Lung (tissue), 12 donors: ENCODE measurements around the gene KRT3. TPM values are rescaled to one million over a fixed set of nuclear protein-coding genes. Genes with fewer than 3 reads are reported as not detected.

ENCODE experiments used
- ATAC-seq: fragments of 200-7000 bp; cut with Tn5 transposase; one replicate; pipeline ENCODE4 v1.9.1; 2020; ENCODE audit warnings: moderate number of reproducible peaks; ENCODE audit not compliant: insufficient read depth, low FRiP score
- DNase-seq, 3 donors: peaks; one replicate each; pipeline ENCODE4 v3.0.0-alpha.2; 2013 to 2017
- H3K27ac ChIP-seq, 2 donors: one replicate each; pipeline ENCODE4 v1.5.1; 2013; ENCODE audit warnings: mild to moderate bottlenecking in 2 of 2, moderate library complexity in 2 of 2, control low read depth in 1 of 2, inconsistent platforms in 1 of 2, low read depth in 1 of 2, low read length in 1 of 2
- H3K27me3 ChIP-seq, 3 donors: one replicate each; pipeline ENCODE4 v1.5.1; 2013; ENCODE audit warnings: low read length in 2 of 3; ENCODE audit not compliant: control insufficient read depth in 3 of 3, insufficient read depth in 3 of 3
- H3K36me3 ChIP-seq, 4 donors: one replicate each; pipeline ENCODE4 v1.5.1; 2013; ENCODE audit warnings: low read length in 4 of 4, mild to moderate bottlenecking in 1 of 4, moderate library complexity in 1 of 4; ENCODE audit not compliant: control insufficient read depth in 4 of 4, insufficient read depth in 4 of 4
- H3K4me1 ChIP-seq, 5 donors: one replicate each; pipeline ENCODE4 v1.5.1; 2013; ENCODE audit warnings: low read length in 5 of 5, mild to moderate bottlenecking in 2 of 5, moderate library complexity in 1 of 5; ENCODE audit not compliant: control insufficient read depth in 5 of 5, insufficient read depth in 5 of 5
- H3K4me3 ChIP-seq: one replicate; pipeline ENCODE4 v1.5.1; 2013; ENCODE audit warnings: mild to moderate bottlenecking, control low read depth, moderate library complexity
- H3K9ac ChIP-seq, 2 donors: one replicate each; pipeline ENCODE4 v1.5.1; 2013; ENCODE audit warnings: low read length in 2 of 2, control low read depth in 1 of 2; ENCODE audit not compliant: insufficient read depth in 1 of 2
- H3K9me3 ChIP-seq, 4 donors: one replicate each; pipeline ENCODE4 v1.5.1; 2013; ENCODE audit warnings: low read length in 3 of 4, mild to moderate bottlenecking in 1 of 4, moderate library complexity in 1 of 4; ENCODE audit not compliant: control insufficient read depth in 4 of 4, insufficient read depth in 3 of 4
- WGBS, 2 donors: extraction: QIAGEN DNeasy Blood & Tissue Kit; methylation state at CpG; one replicate each; pipeline ENCODE4 v1.1.7; 2013; 5-methylcytosine and 5-hydroxymethylcytosine counted together
- polyA plus RNA-seq, 2 donors: library from polyadenylated mRNA; stranded (reverse); fragments of 200-250 nt; gene quantifications; one replicate each; pipeline ENCODE4 v1.2.1, GENCODE V29; 2013
- total RNA-seq, 2 donors: library from RNA; depleted of rRNA in 1 of 2; stranded (reverse); fragments of >200 nt in 1 of 2; gene quantifications; one replicate each; pipeline ENCODE4 v1.2.1, GENCODE V29; 2014 to 2021
- TF ChIP-seq, protein P1 (sequence below): IDR thresholded peaks from 2 replicates; pipeline ENCODE4 v1.5.1; 2012; ENCODE audit warnings: mild to moderate bottlenecking; ENCODE audit errors: control extremely low read depth, extremely low read depth
- donor health status: control.
- donor health status: control.
- donor health status: Bipolar disorder and iron deficiency.
- donor health status: healthy.
- donor health status: DM: yes; HTN: yes; CAD: no.

The KRT3 gene
- total and polyA plus RNA-seq, 4 donors = not detected

DNA sequence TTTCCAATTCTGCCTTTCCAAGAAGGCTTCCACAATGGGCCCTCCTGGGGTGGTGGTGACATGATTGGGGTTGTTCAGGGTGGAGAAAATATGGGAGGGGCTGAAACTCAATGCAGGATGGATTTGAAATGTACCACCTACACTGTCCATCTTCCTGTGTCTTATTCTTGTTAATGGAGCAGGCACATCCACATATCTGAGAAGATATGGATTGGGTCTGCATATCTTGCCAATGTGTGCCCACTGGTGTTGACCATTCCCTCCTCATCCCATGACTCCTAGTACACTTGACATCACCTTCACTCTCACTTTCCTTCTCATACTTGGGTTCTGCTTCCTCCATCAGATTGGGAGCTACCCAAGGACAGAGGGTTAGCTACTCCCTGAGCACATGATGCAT lies 26.0 kb downstream of the KRT3 start:
- DNase-seq (no peak), ATAC-seq (no peak)
- TF ChIP-seq, protein P1, sequence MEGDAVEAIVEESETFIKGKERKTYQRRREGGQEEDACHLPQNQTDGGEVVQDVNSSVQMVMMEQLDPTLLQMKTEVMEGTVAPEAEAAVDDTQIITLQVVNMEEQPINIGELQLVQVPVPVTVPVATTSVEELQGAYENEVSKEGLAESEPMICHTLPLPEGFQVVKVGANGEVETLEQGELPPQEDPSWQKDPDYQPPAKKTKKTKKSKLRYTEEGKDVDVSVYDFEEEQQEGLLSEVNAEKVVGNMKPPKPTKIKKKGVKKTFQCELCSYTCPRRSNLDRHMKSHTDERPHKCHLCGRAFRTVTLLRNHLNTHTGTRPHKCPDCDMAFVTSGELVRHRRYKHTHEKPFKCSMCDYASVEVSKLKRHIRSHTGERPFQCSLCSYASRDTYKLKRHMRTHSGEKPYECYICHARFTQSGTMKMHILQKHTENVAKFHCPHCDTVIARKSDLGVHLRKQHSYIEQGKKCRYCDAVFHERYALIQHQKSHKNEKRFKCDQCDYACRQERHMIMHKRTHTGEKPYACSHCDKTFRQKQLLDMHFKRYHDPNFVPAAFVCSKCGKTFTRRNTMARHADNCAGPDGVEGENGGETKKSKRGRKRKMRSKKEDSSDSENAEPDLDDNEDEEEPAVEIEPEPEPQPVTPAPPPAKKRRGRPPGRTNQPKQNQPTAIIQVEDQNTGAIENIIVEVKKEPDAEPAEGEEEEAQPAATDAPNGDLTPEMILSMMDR = no peak
- Histone ChIP-seq H3K27me3 (peaks cover 0 to 12% (median 0%) of the 10 kb centered on the region in 3 donors), H3K4me1 (no peaks in the 10 kb centered on the region), H3K9me3 (peaks cover 0 to 3% (median 0%) of the 10 kb centered on the region in 4 donors), H3K4me3 (no peak overlapping the region), H3K27ac (no peak overlapping the region), H3K36me3 (no peaks in the 10 kb centered on the region), H3K9ac (no peak overlapping the region)

DNA sequence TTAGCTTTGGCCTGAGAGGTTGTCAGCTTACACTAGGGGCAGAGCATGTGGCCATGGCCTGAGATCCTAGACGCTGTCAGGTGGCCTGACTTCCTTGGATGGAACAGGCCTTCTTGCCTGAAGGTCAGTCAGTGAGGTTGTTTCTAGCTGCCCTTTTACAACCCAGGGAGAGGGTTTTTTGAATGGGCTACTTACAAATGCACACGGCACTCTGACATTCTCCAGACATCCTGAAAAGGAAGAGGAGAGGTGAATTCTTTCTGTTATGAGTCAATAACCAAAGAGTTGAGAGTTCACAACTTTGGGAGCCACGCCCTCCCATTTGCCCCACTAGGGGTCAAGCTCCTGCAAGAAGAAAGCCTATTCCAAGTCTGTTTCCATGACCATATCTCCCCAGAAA lies 26.6 kb downstream of the KRT3 start:
- no peak overlapping the region for H3K9ac ChIP-seq
- H3K4me1 ChIP-seq = no peaks in the 10 kb centered on the region
- H3K27ac ChIP-seq = no peak overlapping the region
- 74 to 78% methylated on average over 3 of the region's 3 CpGs for WGBS, 2 donors
- no peaks in the 10 kb centered on the region for H3K36me3 ChIP-seq
- peaks cover 0 to 3% (median 0%) of the 10 kb centered on the region in 4 donors for H3K9me3 ChIP-seq
- no peak overlapping the region for H3K4me3 ChIP-seq
- H3K27me3 ChIP-seq = peaks cover 0 to 12% (median 0%) of the 10 kb centered on the region in 3 donors
- DNase-seq = no peak
- no peak for ATAC-seq
- TF ChIP-seq, protein P1 = no peak

DNA sequence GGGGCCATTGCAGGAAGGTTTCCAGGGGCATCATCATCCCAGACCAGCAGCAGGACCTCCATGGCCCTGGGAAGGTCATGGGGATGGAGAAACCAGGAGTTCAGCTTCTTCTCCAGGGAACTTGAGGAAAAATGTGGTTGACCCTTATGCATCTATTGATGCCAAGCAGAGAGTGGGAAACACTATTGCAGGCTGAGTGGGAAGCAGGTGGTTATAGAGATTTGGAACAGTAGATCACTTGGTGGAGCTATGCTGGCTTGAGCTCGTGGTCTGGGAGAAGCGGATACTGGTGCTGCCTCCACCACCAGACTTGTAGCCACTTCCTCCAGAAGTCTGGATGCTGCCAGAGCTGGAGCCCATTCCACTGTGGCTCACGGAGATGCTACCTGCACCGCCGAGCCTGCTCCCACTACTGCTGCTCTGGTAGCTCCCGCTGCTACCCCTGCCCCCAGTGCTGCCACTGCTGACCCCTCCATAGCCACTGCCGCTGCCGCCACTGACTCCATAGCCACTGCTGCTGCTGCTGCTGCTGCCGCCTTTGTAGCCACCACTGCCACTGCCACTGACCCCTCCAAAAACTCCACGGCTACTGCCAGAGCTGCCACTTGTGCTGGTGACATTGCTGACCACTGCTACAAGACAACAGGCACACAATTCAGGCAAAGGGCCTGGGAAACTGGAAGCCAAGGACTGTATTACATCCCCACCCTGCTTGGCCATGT lies 27.3 kb downstream of the KRT3 start:
- DNase-seq = no peak
- Histone ChIP-seq H3K4me3 (no peak overlapping the region), H3K9ac (no peak overlapping the region), H3K27ac (no peak overlapping the region), H3K27me3 (peaks cover 0 to 6% (median 0%) of the 10 kb centered on the region in 3 donors), H3K9me3 (peaks cover 0 to 3% (median 0%) of the 10 kb centered on the region in 4 donors), H3K4me1 (no peaks in the 10 kb centered on the region), H3K36me3 (no peaks in the 10 kb centered on the region)
- no peak for ATAC-seq
- TF ChIP-seq, protein P1 = no peak
- 83 to 85% methylated on average over 10 of the region's 10 CpGs for WGBS, 2 donors
